22Rv1 (cell line): ENCODE measurements around the gene DEFB131B.
A peak's percentile ranks its signal among the peaks of the same experiment; 100 is the strongest.

Experiments
- H3K27ac ChIP-seq: fragments of 450-650 bp; 2 replicates; pipeline ENCODE4 v1.5.1; 2017
- ZFX ChIP-seq: fragments of 450-650 bp; IDR thresholded peaks from 2 replicates; pipeline ENCODE4 v1.6.1; 2017; ENCODE audit warnings: antibody characterized with exemption, borderline replicate concordance
- TF ChIP-seq, protein P1 (sequence below): fragments of 450-650 bp; IDR thresholded peaks from 2 replicates; pipeline ENCODE4 v1.5.1; 2017; ENCODE audit warnings: mild to moderate bottlenecking

The DEFB131B gene

GRCh38 chr11:71927820-71928736 lies 49.8 kb downstream of the DEFB131B start, which contains the start of gene XNDC1N:
Gene XNDC1N, minus strand, starts transcription at chr11:71928594. Its CDS starts 5,241 bp downstream, at chr11:71923353.
- TF ChIP-seq, protein P1, sequence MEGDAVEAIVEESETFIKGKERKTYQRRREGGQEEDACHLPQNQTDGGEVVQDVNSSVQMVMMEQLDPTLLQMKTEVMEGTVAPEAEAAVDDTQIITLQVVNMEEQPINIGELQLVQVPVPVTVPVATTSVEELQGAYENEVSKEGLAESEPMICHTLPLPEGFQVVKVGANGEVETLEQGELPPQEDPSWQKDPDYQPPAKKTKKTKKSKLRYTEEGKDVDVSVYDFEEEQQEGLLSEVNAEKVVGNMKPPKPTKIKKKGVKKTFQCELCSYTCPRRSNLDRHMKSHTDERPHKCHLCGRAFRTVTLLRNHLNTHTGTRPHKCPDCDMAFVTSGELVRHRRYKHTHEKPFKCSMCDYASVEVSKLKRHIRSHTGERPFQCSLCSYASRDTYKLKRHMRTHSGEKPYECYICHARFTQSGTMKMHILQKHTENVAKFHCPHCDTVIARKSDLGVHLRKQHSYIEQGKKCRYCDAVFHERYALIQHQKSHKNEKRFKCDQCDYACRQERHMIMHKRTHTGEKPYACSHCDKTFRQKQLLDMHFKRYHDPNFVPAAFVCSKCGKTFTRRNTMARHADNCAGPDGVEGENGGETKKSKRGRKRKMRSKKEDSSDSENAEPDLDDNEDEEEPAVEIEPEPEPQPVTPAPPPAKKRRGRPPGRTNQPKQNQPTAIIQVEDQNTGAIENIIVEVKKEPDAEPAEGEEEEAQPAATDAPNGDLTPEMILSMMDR, result no peak
- TF ChIP-seq ZFX, result no peak

DNA sequence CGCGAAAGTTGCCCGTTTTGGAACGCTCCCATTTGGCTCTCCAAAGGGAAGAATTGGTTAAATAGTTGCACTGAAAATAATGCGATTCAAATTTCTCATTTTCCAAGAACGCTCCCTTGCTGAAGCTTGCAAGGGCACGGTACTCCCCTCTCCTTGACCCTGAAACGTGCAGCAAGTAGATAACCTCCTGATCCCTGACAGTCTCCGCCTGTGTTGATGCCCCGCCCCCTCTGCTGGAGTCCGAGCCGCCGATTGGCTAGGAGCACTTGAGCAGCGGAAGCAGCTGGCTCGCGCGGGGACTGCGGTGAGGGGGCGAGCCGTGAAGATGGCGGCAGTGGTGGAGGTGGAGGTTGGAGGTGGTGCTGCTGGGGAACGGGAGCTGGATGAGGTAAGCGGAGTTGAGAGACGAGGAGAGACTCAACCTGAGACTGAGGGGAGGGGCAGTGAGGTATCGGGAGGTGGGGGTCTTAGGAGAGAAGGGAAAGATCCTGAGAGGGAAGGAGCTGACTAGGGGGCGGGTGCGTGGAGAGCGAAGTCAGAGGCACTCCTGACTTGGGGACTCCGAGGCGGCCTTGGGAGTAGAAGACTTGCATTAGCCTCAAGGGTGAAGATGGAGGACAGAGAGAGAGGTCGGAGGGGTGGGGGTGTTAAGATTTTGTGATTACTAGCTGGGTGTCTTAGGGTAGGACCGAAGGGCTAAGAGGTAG lies 50.6 kb downstream of the DEFB131B start, which contains the start of gene RNF121:
TSS of gene RNF121 (plus strand) at position 310 of the 707 bp plus-strand sequence. CDS start at position 326, 16 bp downstream.
- peak within 1 kb of the TSS; percentile 96 for H3K27ac ChIP-seq
- TF ChIP-seq ZFX, result no peak
- TF ChIP-seq, protein P1, result no peak

More at GRCh38 chr11:71927820-71928736, 49.8 kb downstream of the DEFB131B start, which contains the start of gene XNDC1N:
- peak within 1 kb of the TSS; percentile 96 for H3K27ac ChIP-seq

DNA sequence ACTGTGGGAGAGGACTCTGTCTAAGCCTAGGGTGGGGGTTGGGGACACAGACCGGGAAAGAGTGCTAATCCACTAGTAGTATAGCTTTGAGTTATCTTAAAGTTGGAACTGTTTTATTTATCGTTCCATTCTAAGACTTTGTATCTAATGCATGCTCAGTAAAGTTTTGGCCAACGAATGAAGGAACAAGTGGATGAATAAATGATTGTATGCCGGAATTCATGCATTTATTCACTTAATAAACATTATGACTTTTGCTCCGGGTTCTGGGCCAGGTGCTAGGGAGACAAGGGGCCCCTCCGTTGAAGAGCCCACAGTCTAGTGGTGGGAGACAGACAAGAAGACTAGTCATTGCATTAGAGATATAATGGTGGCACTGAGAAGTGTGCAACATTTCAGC lies 51.2 kb downstream of the DEFB131B start:
- TF ChIP-seq ZFX, result no peak
- TF ChIP-seq, protein P1, result no peak
- peak overlapping the region; percentile 96 for H3K27ac ChIP-seq

- no peak overlapping the region for H3K27ac ChIP-seq
- TF ChIP-seq, protein P1, result no peak
- no peak for TF ChIP-seq ZFX
Measured at GRCh38 chr11:71930556-71931244, 52.4 kb downstream of the DEFB131B start.

GRCh38 chr11:71931245-71931602 lies 53.0 kb downstream of the DEFB131B start:
- TF ChIP-seq ZFX, result no peak
- TF ChIP-seq, protein P1, result no peak

GRCh38 chr11:71933141-71933933 lies 55.1 kb downstream of the DEFB131B start:
- TF ChIP-seq, protein P1, result no peak
- TF ChIP-seq ZFX, result no peak
- no peak overlapping the region for H3K27ac ChIP-seq

More at GRCh38 chr11:71931245-71931602, 53.0 kb downstream of the DEFB131B start:
- no peak overlapping the region for H3K27ac ChIP-seq
